ENCODE data around the gene ABHD2.

GRCh38 chr15:89111352-89111751 lies 23.1 kb downstream of the ABHD2 start:
- TF ChIP-seq CREB1 (CRISPR knock-in tag; IDR thresholded peaks at IDR 0.05): no peak
- TF ChIP-seq MAX (CRISPR knock-in tag; IDR thresholded peaks at IDR 0.05): no peak
- no peak for TF ChIP-seq ZNF232 (CRISPR knock-in tag; IDR thresholded peaks at IDR 0.05)
